Measurements from ENCODE around the gene LOXL1. TPM values are rescaled to one million over a fixed set of nuclear protein-coding genes. Genes with fewer than 3 reads are reported as not detected.

The LOXL1 gene
- total and polyA plus RNA-seq, 2 of the 13 experiments (the other 11 are each of a cell fraction or from before 2014, with no cell fraction given) = 0.51 to 1.3 TPM

DNA sequence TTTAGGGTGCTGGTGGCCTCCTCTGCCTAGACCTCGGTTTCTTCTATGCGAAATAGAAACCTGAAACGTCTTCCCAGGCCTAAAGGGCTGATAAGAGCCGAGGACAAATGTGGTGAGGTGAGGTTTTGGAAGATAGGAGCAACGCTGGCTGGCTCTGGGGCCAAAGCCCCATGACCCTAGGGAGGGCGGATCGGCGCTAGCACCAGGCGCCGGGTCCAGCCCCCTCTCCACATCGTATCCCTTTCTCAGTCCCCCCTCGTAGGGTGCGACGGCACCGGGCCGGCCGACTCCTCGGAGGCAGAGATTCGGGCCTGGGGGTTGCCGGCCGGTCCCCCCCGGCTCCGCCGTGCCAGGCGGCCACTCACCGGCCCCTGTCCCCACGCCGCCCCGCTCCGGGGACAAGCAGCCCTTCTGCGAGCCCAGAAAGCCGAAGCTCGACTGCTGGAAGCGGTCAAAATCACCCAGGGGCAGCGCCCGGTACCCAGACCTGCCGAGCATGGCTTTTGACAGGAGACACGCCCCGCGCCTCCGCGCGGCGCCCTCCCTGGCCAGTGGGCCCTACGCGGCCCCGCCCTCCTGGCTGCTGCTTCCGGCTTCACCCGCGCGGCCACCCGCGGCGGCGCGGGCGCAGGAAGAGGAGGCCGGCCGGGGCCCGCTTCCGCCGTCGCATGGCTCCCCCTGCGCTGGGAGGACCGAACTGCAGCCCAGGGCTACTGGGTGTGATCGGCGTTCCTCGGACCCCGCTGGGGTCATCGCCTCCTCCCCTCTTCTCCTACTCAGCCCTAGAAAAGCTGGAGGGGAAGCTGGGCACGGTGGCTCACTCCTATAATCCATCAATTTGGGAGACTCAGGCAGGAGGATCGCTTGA, 65.7 kb downstream of the LOXL1 start, which contains the start of gene STOML1 (continued):
- TF ChIP-seq, protein P1, sequence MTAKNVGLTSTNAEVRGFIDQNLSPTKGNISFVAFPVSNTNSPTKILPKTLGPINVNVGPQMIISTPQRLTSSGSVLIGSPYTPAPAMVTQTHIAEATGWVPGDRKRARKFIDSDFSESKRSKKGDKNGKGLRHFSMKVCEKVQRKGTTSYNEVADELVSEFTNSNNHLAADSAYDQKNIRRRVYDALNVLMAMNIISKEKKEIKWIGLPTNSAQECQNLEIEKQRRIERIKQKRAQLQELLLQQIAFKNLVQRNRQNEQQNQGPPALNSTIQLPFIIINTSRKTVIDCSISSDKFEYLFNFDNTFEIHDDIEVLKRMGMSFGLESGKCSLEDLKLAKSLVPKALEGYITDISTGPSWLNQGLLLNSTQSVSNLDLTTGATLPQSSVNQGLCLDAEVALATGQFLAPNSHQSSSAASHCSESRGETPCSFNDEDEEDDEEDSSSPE (CRISPR knock-in tag; IDR thresholded peaks at IDR 0.05) = peak; percentile 76
- TF ChIP-seq RXRA (CRISPR knock-in tag; IDR thresholded peaks at IDR 0.05) = peak; percentile 58
- no peak for TF ChIP-seq ATAD3A (CRISPR knock-in tag; IDR thresholded peaks at IDR 0.05)
- TF ChIP-seq, protein P2, sequence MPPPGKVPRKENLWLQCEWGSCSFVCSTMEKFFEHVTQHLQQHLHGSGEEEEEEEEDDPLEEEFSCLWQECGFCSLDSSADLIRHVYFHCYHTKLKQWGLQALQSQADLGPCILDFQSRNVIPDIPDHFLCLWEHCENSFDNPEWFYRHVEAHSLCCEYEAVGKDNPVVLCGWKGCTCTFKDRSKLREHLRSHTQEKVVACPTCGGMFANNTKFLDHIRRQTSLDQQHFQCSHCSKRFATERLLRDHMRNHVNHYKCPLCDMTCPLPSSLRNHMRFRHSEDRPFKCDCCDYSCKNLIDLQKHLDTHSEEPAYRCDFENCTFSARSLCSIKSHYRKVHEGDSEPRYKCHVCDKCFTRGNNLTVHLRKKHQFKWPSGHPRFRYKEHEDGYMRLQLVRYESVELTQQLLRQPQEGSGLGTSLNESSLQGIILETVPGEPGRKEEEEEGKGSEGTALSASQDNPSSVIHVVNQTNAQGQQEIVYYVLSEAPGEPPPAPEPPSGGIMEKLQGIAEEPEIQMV (CRISPR knock-in tag; IDR thresholded peaks at IDR 0.05; ENCODE audit: low read depth) = no peak
- TF ChIP-seq ZNF337 (CRISPR knock-in tag; IDR thresholded peaks at IDR 0.05; ENCODE audit: borderline replicate concordance, low read depth) = no peak
- no peak for TF ChIP-seq RBM22 (optimal IDR thresholded peaks at IDR 0.05; ENCODE audit: low read length)
- no peak for TF ChIP-seq ZNF20 (CRISPR knock-in tag; IDR thresholded peaks at IDR 0.05)
- no peak for TF ChIP-seq BCL6 (CRISPR knock-in tag; IDR thresholded peaks at IDR 0.05)
- no peak for TF ChIP-seq HOXA5 (CRISPR knock-in tag; IDR thresholded peaks at IDR 0.05)
- no peak for TF ChIP-seq SCMH1 (CRISPR knock-in tag; IDR thresholded peaks at IDR 0.05; ENCODE audit: borderline replicate concordance)
- TF ChIP-seq ZNF557 (CRISPR knock-in tag; IDR thresholded peaks at IDR 0.05) = no peak
- TF ChIP-seq NR2F2 (IDR thresholded peaks at IDR 0.05; ENCODE audit: borderline replicate concordance, low read depth) = no peak
- no peak for TF ChIP-seq SMARCE1 (IDR thresholded peaks at IDR 0.05; ENCODE audit: borderline replicate concordance)
- TF ChIP-seq STAT5B (CRISPR knock-in tag; IDR thresholded peaks at IDR 0.05) = no peak
- TF ChIP-seq ZNF234 (CRISPR knock-in tag; conservative IDR thresholded peaks at IDR 0.05) = no peak
- no peak for TF ChIP-seq ZNF101 (CRISPR knock-in tag; IDR thresholded peaks at IDR 0.05; ENCODE audit: borderline replicate concordance, low read depth)
- TF ChIP-seq NR2C2 (CRISPR knock-in tag; IDR thresholded peaks at IDR 0.05; ENCODE audit: borderline replicate concordance) = peak; percentile 72; the same call in 1 of the 2 replicates
- no peak for TF ChIP-seq HOXA9 (CRISPR knock-in tag; IDR thresholded peaks at IDR 0.05; ENCODE audit: borderline replicate concordance)
- TF ChIP-seq MZF1 (CRISPR knock-in tag; IDR thresholded peaks at IDR 0.05; ENCODE audit: borderline replicate concordance) = no peak
- peak; percentile 81; the same call in 1 of the 2 replicates for TF ChIP-seq ZNF556 (CRISPR knock-in tag; IDR thresholded peaks at IDR 0.05; ENCODE audit: borderline replicate concordance)
- TF ChIP-seq MBNL3 (CRISPR knock-in tag; conservative IDR thresholded peaks at IDR 0.05) = no peak
- peak; percentile 51; the same call in 1 of the 2 replicates for TF ChIP-seq MED1 (CRISPR knock-in tag; IDR thresholded peaks at IDR 0.05)
- TF ChIP-seq SIX4 (CRISPR knock-in tag; IDR thresholded peaks at IDR 0.05) = no peak
- TF ChIP-seq SAP130 (CRISPR knock-in tag; IDR thresholded peaks at IDR 0.05; ENCODE audit: low read depth) = peak; percentile 98
- TF ChIP-seq, protein P3, sequence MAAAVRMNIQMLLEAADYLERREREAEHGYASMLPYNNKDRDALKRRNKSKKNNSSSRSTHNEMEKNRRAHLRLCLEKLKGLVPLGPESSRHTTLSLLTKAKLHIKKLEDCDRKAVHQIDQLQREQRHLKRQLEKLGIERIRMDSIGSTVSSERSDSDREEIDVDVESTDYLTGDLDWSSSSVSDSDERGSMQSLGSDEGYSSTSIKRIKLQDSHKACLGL (CRISPR knock-in tag; IDR thresholded peaks at IDR 0.05) = peak; percentile 82
- TF ChIP-seq REPIN1 (CRISPR knock-in tag; IDR thresholded peaks at IDR 0.05; ENCODE audit: borderline replicate concordance, low read depth) = no peak
- no peak for TF ChIP-seq ETV6 (CRISPR knock-in tag; conservative IDR thresholded peaks at IDR 0.05)
